K562 (cell line): Measurements from ENCODE around the gene NIPAL3. TPM values are rescaled to one million over a fixed set of nuclear protein-coding genes. Genes with fewer than 3 reads are reported as not detected.

ENCODE experiments used
- ARID1B ChIP-seq: fragments of 450-650 bp; IDR thresholded peaks from 2 replicates; pipeline ENCODE4 v1.6.1; 2016; ENCODE audit warnings: antibody characterized with exemption, mild to moderate bottlenecking, inconsistent platforms
- CBX2 ChIP-seq: fragments of 200-600 bp; sonication (generic); IDR thresholded peaks from one replicate; pipeline ENCODE4 v1.6.1; 2012; ENCODE audit warnings: mild to moderate bottlenecking, low read length, inconsistent platforms; ENCODE audit not compliant: insufficient read depth, poor library complexity, severe bottlenecking
- DIDO1 ChIP-seq: fragments of 450-650 bp; IDR thresholded peaks from 2 replicates; pipeline ENCODE4 v1.6.1; 2016; ENCODE audit warnings: low read depth, missing biosample characterization, missing genetic modification characterization
- ELF2 ChIP-seq: fragments of 250-450 bp; sonication (Bioruptor Pico); IDR thresholded peaks from 2 replicates; pipeline ENCODE4 v1.5.0; 2021; ENCODE audit warnings: mild to moderate bottlenecking
- FOXJ3 ChIP-seq: sonication (generic); formaldehyde crosslinking; IDR thresholded peaks from 2 replicates; pipeline ENCODE4 v1.4.0; 2020; ENCODE audit warnings: mild to moderate bottlenecking, missing genetic modification reagents
- GATA2 ChIP-seq: sonication (generic); formaldehyde crosslinking; IDR thresholded peaks from 2 replicates; pipeline ENCODE4 v1.4.0; 2020; ENCODE audit warnings: mild to moderate bottlenecking, missing genetic modification reagents
- HES1 ChIP-seq: fragments of 450-650 bp; IDR thresholded peaks from 2 replicates; pipeline ENCODE4 v1.6.1; 2016; ENCODE audit warnings: low read depth, mild to moderate bottlenecking, moderate library complexity
- HOMEZ ChIP-seq: fragments of 250-450 bp; sonication (Bioruptor Pico); IDR thresholded peaks from 2 replicates; pipeline ENCODE4 v1.4.0; 2020; ENCODE audit warnings: mild to moderate bottlenecking, moderate library complexity
- IRF9 ChIP-seq: fragments of 450-650 bp; IDR thresholded peaks from 2 replicates; pipeline ENCODE4 v1.6.1; 2016; ENCODE audit warnings: missing biosample characterization, missing genetic modification characterization
- JUND ChIP-seq, 2 experiments: IDR thresholded peaks; 2 replicates in 1 of 2; 3 replicates in 1 of 2; pipeline ENCODE4 v1.6.1; 2011; ENCODE audit warnings: borderline replicate concordance in 2 of 2, low read depth in 2 of 2, low read length in 2 of 2, improper control_type of control experiment in 1 of 2, missing biosample characterization in 1 of 2, missing genetic modification characterization in 1 of 2, missing genetic modification reagents in 1 of 2
- KDM4B ChIP-seq, 2 experiments: fragments of 450-650 bp in 1 of 2; sonication (generic) in 1 of 2; IDR thresholded peaks; 2 replicates each; pipeline ENCODE4 v1.6.1; 2016 to 2017; ENCODE audit warnings: borderline replicate concordance in 2 of 2, antibody characterized with exemption in 1 of 2, low read depth in 1 of 2, mild to moderate bottlenecking in 1 of 2
- KHSRP ChIP-seq: fragments of 450-650 bp; IDR thresholded peaks from 2 replicates; pipeline ENCODE4 v1.6.1; 2017
- LEF1 ChIP-seq: fragments of 450-650 bp; IDR thresholded peaks from 2 replicates; pipeline ENCODE4 v1.6.1; 2016; ENCODE audit warnings: mild to moderate bottlenecking
- NBN ChIP-seq: fragments of 450-650 bp; IDR thresholded peaks from 2 replicates; pipeline ENCODE4 v1.6.1; 2016; ENCODE audit warnings: low read depth, mild to moderate bottlenecking
- NR2C1 ChIP-seq, 2 experiments: fragments of 450-650 bp; IDR thresholded peaks; 2 replicates each; pipeline ENCODE4 v1.6.1; 2017; ENCODE audit warnings: mild to moderate bottlenecking in 2 of 2, antibody characterized with exemption in 1 of 2, inconsistent platforms in 1 of 2, missing compliant biosample characterization in 1 of 2, missing genetic modification characterization in 1 of 2
- PHF20 ChIP-seq: fragments of 450-650 bp; IDR thresholded peaks from 2 replicates; pipeline ENCODE4 v1.6.1; 2018; ENCODE audit not compliant: partially characterized antibody
- PML ChIP-seq: IDR thresholded peaks from 2 replicates; pipeline ENCODE4 v1.6.1; 2012; ENCODE audit warnings: low read length, inconsistent platforms
- POLR2AphosphoS2 ChIP-seq: IDR thresholded peaks from 2 replicates; pipeline ENCODE4 v1.6.1; 2012; ENCODE audit warnings: low read length, improper control_type of control experiment
- RBM15 ChIP-seq: fragments of 200-400 bp; formaldehyde crosslinking; IDR thresholded peaks from 2 replicates; pipeline ENCODE4 v1.6.1; 2018; ENCODE audit warnings: mild to moderate bottlenecking, low read length, moderate library complexity; ENCODE audit not compliant: insufficient read depth
- SMAD3 ChIP-seq: fragments of 450-650 bp; formaldehyde crosslinking; conservative IDR thresholded peaks from 2 replicates; pipeline ENCODE4 v1.4.0; 2020; ENCODE audit warnings: mild to moderate bottlenecking
- SUPT5H ChIP-seq: fragments of 450-650 bp; IDR thresholded peaks from 2 replicates; pipeline ENCODE4 v1.6.1; 2016
- TCF3 ChIP-seq: sonication (generic); formaldehyde crosslinking; IDR thresholded peaks from 2 replicates; pipeline ENCODE4 v1.4.0; 2020; ENCODE audit warnings: mild to moderate bottlenecking, missing genetic modification reagents
- TCF7 ChIP-seq: sonication (generic); IDR thresholded peaks from 2 replicates; pipeline ENCODE4 v1.6.1; 2016; ENCODE audit warnings: antibody characterized with exemption, borderline replicate concordance
- TFAM ChIP-seq: fragments of 250-450 bp; sonication (Bioruptor Pico); conservative IDR thresholded peaks from 2 replicates; pipeline ENCODE4 v1.5.0; 2021; ENCODE audit warnings: mild to moderate bottlenecking, moderate library complexity
- XRCC4 ChIP-seq: IDR thresholded peaks from one replicate; pipeline ENCODE4 v1.6.1; 2011; ENCODE audit not compliant: insufficient read depth, insufficient read length; ENCODE audit errors: extremely low read depth
- ZNF766 ChIP-seq: fragments of 200-800 bp; sonication (Bioruptor generic); conservative IDR thresholded peaks from 2 replicates; pipeline ENCODE4 v1.6.1; 2016; ENCODE audit warnings: missing genetic modification characterization, missing compliant biosample characterization
- polyA plus RNA-seq, 8 experiments: library from polyadenylated mRNA; depleted of rRNA in 4 of 8; stranded (reverse) in 5 of 8; unstranded in 3 of 8; fragments of >200 nt; fragmentation: Nextera tagmentation in 2 of 8; fragmentation: Illumina TruSeq in 1 of 8; extraction: Ambion mirVana in 2 of 8; extraction: Trizol in 1 of 8; gene quantifications; 2 replicates each; pipeline versions ENCODE4 v1.2.1 to v1.2.3, GENCODE V29; 2011 to 2014; ENCODE audit warnings: inconsistent platforms in 1 of 8, missing spikeins in 1 of 8
- total RNA-seq, 7 experiments: library from RNA; depleted of rRNA in 6 of 7; stranded (reverse); fragments of >200 nt in 6 of 7; fragmentation: Illumina TruSeq in 2 of 7; extraction: Trizol in 2 of 7; gene quantifications; 2 replicates each; pipeline versions ENCODE4 v1.2.1 to v1.2.3, GENCODE V29; 2011 to 2021; ENCODE audit warnings: low replicate concordance in 1 of 7

The NIPAL3 gene
- total and polyA plus RNA-seq, 9 of the 15 experiments (the other 6 are each of a cell fraction or from before 2014, with no cell fraction given) = 10.5 to 26.3 (median 16.0) TPM

- TF ChIP-seq TFAM (CRISPR knock-in tag) (no peak), DIDO1 (tag) (no peak), JUND (IDR thresholded peaks at IDR 0.05; ENCODE audit: borderline replicate concordance, low read depth, low read length) (0 out of 2 replicates have a peak, but pooled peaks have one; percentile 3), JUND (tag; IDR thresholded peaks at IDR 0.05; ENCODE audit: borderline replicate concordance, low read depth, low read length) (no peak), ARID1B (peak; percentile 58), NR2C1 (IDR thresholded peaks at IDR 0.05) (no peak), NR2C1 (tag; IDR thresholded peaks at IDR 0.05) (no peak), ZNF766 (CRISPR knock-in tag) (no peak), XRCC4 (no peak), IRF9 (0 out of 2 replicates have a peak, but pooled peaks have one; percentile 37), SMAD3 (CRISPR knock-in tag) (no peak), TCF3 (no peak), KHSRP (no peak), RBM15 (no peak), LEF1 (peak; percentile 59), KDM4B (IDR thresholded peaks at IDR 0.05; ENCODE audit: borderline replicate concordance in 2 of 2, low read depth in 1 of 2) (no peak), GATA2 (no peak), CBX2 (no peak), PHF20 (no peak), SUPT5H (peak; percentile 48; the same call in 1 of the 2 replicates), HOMEZ (CRISPR knock-in tag) (no peak), ELF2 (no peak), TCF7 (no peak), NBN (no peak), POLR2AphosphoS2 (no peak), HES1 (no peak), PML (no peak), FOXJ3 (CRISPR knock-in tag) (peak; percentile 62)
These were observed 86.6 kb downstream of the NIPAL3 start (continued) for GRCh38 chr1:24502065-24502708.
